Left ventricle myocardium superior (tissue), 1 donor: ENCODE results near the gene RNF175. TPM values are rescaled to one million over a fixed set of nuclear protein-coding genes. Genes with fewer than 3 reads are reported as not detected.

Experiments
- ATAC-seq: fragments of 200-7000 bp; cut with Tn5 transposase; one replicate; pipeline ENCODE4 v1.9.1; 2020; ENCODE audit warnings: mild to moderate bottlenecking, moderate library complexity
- DNase-seq: peaks from one replicate; pipeline ENCODE4 v3.0.0-alpha.2; 2020
- intact Hi-C: fragments of 100-400 bp; cut with micrococcal nuclease; formaldehyde crosslinking; loops from one replicate; pipeline ENCODE4 v1.11.0; 2022
- total RNA-seq: library from RNA; stranded (reverse); fragmentation: NEBNext Ultra II Directional; extraction: Animal tissue kit (Norgen Biotek cat#: 25700); gene quantifications from one replicate; pipeline ENCODE4 v1.2.1, GENCODE V29; 2021
- donor health status: DM: no; HTN: yes; CAD: no; lungs with severe emphysema.

Gene RNF175
- total RNA-seq, 1 donor from 2014 or later, result 0.20 TPM

GRCh38 chr4:153787061-153787560 is 27.3 kb upstream of the RNF175 start:
- ATAC-seq (no peak), DNase-seq (no peak)
- intact Hi-C loops, result no loop called here

GRCh38 chr4:153785910-153786721 is 26.3 kb upstream of the RNF175 start:
- intact Hi-C loops, result no loop called here
- ATAC-seq (no peak), DNase-seq (no peak)

DNA sequence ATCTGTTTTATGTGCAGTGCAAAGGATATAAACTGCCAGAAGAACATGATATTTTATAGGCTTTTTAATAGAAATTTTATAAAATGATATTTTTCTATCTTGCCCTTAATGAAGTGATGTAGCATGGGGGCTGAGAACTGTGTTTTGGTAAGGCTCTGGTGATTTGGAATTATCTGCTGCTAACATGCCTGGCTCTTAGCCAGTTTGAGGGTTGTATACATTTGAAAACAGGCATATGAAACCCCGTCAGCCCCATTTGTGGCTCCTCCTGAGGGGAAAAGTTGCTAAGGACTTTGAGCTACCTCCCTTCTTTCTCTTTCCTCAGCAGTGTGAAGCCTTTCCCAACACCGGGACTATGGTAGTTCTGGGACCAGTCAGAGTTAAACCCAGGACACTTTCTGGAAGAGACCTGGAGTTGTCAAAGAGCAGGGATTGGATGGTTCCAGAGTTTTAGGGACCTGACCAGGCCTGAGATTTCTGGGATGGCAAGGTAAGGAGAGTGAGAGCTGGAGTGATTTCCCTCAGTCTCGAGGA is 24.4 kb upstream of the RNF175 start:
- ATAC-seq (no peak), DNase-seq (no peak)
- intact Hi-C loops, result no loop called here

- no peak for ATAC-seq
- intact Hi-C loops, result no loop called here
- no peak for DNase-seq
These were observed 22.8 kb upstream of the RNF175 start for GRCh38 chr4:153782581-153782980.

- DNase-seq (no peak), ATAC-seq (no peak)
- intact Hi-C loops, result no loop called here
These were observed 22.0 kb upstream of the RNF175 start for GRCh38 chr4:153781717-153782416.

GRCh38 chr4:153781280-153781679 is 21.5 kb upstream of the RNF175 start:
- intact Hi-C loops, result no loop called here
- ATAC-seq, result no peak
- DNase-seq, result no peak

DNA sequence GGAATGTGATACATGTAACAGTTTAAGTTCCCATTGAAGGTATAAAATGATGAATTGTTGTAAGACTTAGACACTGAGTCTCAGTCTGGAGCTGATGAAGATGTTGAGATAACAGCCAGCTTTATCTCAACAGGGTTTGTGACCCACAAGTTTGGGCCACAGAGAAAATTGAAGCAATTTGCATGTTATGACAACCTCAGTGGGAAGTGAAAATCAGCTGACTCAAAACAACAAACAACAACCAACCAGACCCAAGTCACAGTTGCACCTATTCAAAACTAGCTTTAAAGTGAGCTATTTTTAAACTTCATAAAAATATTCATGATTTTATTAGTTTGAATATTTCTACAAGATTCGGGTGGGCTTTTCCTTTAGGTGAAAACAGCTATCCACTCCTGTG is 21.1 kb upstream of the RNF175 start:
- intact Hi-C loops, result no loop called here
- no peak for ATAC-seq
- DNase-seq, result no peak

- intact Hi-C loops, result no loop called here
- no peak for DNase-seq
- no peak for ATAC-seq
These were observed 20.4 kb upstream of the RNF175 start for GRCh38 chr4:153780221-153780620.

GRCh38 chr4:153778383-153778782 is 18.6 kb upstream of the RNF175 start:
- DNase-seq (no peak), ATAC-seq (no peak)
- intact Hi-C loops, result no loop called here

DNA sequence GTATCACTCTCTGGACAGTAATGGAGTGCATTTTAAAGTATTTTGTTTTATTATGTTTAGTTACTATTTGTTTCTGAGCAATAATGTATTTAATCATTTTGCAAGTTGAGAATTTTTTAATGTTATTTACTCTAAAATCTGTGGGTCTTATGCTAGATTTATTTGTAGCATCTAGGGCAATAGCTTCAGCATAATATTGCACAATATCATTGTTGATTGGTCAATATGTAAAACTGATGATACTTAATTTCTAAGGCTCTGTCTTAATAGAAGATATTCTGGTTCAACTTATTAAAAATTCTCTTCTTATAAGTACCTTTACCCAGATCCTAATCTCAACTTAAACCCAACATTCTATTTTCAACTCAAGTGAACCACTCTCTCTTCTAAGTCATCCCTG is 17.6 kb upstream of the RNF175 start:
- DNase-seq (no peak), ATAC-seq (no peak)
- intact Hi-C loops, result no loop called here

- intact Hi-C loops, result no loop called here
- DNase-seq (no peak), ATAC-seq (no peak)
These were observed 16.8 kb upstream of the RNF175 start for GRCh38 chr4:153776601-153777000.

DNA sequence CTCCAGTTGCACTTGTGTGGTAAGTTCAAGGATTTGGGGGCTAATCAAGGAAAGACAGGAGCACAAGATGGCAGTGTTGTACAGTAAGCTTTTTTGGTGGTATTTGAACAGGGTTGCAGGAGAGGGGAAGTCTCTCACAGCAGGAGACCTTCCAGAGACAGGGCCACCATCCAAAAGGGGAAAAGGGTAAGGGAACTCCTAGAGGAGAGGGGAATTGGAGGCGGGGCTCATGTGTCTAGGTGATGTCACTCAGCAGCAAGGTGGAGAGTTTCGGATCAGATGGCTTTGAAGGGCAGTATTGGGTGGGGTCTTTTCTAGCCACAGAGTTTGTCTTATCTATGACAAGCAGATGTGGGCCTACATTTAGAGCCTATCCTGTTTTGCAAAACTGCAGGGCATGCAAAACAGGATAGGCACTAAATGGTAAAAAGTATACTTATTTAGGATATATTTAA is 13.4 kb upstream of the RNF175 start:
- DNase-seq, result no peak
- ATAC-seq, result no peak
- intact Hi-C loops, result no loop called here

- no peak for DNase-seq
- intact Hi-C loops, result no loop called here
- ATAC-seq, result no peak
These were observed 11.2 kb upstream of the RNF175 start for GRCh38 chr4:153771046-153771445.

DNA sequence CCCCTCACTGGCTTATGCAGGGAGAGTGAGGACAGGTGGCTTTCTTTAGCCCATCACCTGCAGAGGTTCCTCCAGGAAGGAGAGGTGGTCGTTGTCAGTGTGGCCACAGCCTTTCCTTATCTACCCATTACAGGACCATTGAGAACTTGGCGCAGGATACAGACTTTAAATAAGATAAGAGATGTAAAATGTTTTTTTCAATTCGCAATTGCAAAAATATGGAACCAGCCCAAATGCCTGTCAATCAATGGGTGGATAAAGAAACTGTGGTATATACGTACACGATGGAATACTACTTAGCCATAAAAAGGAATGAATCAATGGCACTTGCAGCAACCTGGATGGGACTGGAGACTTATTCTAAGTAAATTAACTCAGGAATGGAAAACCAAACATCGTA is 6.9 kb upstream of the RNF175 start:
- intact Hi-C loops, result no loop called here

GRCh38 chr4:153765894-153766293 is 6.1 kb upstream of the RNF175 start:
- DNase-seq, result no peak
- ATAC-seq, result no peak
- intact Hi-C loops, result no loop called here

More for the DNA sequence above, 6.9 kb upstream of the RNF175 start:
- no peak for ATAC-seq
- DNase-seq, result no peak

DNA sequence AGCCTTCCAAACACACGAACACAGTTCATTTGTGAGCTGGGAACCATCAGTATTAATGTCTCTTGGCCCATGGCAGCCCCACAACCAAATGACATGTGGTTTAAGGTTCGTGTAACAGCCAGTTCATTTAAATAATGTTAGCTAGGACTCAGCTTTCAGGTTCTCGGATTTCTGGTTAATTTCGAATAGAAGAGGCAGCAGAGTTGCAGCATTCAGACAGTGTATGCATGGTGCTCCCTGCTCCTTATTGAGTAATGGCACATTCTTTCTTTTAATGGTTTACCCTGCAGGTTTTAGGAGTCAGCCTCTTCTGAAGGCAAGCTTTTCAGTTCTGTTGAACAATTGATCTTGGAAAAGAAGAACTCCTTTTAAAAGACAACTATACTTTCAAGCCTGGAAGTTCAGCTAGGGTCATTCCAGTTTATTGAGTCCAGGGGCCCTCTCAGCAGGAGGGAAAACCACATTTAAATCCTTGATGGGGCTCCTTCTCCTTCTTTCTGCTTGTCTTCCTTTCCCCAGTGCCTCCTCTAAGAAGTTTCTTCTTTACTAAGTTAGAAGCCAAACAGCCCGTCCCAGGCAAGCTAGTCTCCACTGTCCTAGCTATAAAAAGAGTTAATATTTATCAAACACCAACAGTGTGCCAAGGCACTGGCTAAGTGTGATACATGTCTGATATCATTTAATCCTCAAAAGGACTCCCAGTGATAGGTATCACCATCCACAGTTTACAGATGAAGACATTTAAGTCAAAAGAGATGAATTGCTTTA is 5.0 kb upstream of the RNF175 start:
- ATAC-seq (no peak), DNase-seq (no peak)
- intact Hi-C loops, result no loop called here

DNA sequence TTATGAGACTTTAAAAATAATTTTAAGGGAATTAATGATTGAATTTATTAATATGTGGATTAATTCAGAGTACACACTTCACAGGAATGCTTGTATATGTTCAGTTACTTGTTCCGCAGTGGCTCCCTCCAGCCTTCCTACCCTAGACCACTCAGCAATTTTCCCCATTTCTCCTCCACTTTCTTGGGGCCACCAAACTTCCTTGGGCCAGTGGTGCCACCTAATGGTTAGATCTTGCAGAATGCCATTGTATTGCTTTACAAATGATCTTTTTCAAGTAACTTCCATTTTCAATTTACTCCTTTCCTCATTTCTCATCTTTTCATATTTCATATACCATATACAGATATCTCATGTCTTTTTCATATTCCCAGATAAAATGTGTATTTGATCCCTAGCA is 3.6 kb upstream of the RNF175 start:
- DNase-seq (no peak), ATAC-seq (no peak)
- intact Hi-C loops, result no loop called here

DNA sequence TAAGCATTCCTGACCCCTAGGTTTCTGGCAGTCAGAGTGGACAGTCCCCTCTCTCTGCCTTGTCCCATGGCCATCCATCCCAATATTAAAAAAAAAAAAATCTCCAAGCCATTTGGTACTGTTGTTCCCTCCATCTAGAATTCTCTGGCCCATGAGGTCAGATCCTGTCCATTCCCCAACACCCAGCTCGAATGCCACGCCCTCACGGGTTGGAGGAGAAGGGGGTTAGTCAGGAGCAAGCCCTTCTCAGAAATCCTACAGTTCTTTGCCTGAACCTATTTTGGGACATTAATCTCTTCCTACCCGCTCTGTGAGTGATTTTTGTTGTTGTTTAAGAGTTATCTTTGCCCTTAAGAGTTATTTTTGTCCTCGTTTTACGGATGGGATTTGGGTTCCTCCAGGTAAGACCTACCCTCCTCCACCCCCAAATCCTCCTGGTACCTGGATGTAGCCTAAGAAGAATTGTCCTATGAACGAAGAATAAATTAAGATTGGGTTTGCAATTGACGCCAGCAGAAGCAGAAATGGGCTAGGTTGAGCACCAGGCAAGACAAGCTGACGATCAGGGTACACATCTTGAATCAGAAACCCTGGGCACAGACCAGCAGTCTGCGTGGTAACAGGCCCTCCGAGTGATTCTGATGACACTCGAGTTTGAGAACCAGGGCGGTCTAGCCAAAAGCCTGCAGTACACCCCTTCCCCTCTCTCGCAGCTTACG is 977 bp downstream of the RNF175 start:
- no peak for ATAC-seq
- no peak for DNase-seq
- intact Hi-C loops, result loop anchor here (10.0 kb wide), 1 partner anchor 124 kb away; no protein-coding TSS in a partner anchor

- intact Hi-C loops, result loop anchor here (10.0 kb wide), 1 partner anchor 123 kb away; no protein-coding TSS in a partner anchor
- DNase-seq (no peak), ATAC-seq (no peak)
These were observed 1.7 kb downstream of the RNF175 start for GRCh38 chr4:153758136-153758535.
